HG02981 (cell line): ENCODE data around the gene EIF1.
"Not testable (repeated sequence)": the region's sequence is repeated elsewhere in the genome, so short reads cannot be mapped to it uniquely, and the experiment has no call there.

Experiments
- ATAC-seq: cut with Tn5 transposase; IDR thresholded peaks from one replicate; pipeline ENCODE4 v1.9.1; 2021; ENCODE audit warnings: mild to moderate bottlenecking, moderate library complexity; ENCODE audit not compliant: unreplicated experiment

EIF1 gene

GRCh38 chr17:41688641-41689496, at the start of gene EIF1:
Gene EIF1, plus strand, starts transcription at chr17:41688885. Its CDS starts 154 bp downstream, at chr17:41689039.
- peak; percentile 78 for ATAC-seq

GRCh38 chr17:41638941-41639340, 49.7 kb upstream of the EIF1 start:
- no peak for ATAC-seq

DNA sequence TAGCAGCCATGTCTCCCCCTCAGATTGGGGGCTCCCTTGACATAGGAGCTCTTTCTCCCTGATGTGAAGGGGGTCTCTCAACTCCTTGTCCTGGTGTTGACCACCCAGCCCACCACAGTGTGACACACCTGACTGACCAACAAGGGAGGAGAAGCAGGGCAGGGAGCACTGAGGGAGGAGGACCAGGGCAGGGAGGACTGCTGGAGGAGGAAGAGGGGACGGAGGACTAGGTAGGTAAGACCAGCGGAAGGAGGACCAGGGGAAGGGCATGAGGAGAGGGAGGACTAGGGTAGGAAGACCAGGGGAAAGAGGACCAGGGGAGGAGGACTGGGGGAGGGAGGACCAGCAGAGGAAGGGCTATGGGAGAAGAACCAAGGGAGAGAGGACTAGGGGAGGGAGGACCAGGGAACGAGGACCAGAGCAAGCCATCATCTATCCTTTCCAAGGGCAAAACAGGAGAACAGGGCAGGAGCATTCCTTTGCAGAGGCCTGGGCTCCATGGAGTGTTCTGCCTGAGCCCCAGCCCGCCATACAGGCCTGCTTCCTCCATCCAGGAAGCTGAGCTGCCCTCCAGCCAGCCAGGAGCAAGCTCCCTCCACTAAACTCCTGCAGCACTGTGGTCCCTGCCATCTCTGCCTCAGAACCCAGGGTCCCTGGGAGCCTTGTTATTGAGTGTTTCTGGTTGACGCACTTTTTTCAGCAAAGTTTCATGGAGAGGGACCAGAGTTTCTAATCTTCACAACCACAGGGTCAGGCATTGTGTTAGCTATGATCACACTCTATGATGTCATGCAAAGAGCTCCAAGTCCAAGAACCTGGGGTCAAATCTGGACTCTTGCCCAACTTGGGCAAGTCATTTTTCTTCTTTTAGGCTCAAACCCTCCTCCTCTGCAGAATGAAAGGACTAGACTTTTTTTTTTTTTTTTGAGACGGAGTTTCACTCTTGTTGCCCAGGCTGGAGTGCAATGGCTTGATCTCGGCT, 48.9 kb upstream of the EIF1 start:
- no peak for ATAC-seq

GRCh38 chr17:41640596-41640995, 48.1 kb upstream of the EIF1 start:
- not testable (repeated sequence) for ATAC-seq

DNA sequence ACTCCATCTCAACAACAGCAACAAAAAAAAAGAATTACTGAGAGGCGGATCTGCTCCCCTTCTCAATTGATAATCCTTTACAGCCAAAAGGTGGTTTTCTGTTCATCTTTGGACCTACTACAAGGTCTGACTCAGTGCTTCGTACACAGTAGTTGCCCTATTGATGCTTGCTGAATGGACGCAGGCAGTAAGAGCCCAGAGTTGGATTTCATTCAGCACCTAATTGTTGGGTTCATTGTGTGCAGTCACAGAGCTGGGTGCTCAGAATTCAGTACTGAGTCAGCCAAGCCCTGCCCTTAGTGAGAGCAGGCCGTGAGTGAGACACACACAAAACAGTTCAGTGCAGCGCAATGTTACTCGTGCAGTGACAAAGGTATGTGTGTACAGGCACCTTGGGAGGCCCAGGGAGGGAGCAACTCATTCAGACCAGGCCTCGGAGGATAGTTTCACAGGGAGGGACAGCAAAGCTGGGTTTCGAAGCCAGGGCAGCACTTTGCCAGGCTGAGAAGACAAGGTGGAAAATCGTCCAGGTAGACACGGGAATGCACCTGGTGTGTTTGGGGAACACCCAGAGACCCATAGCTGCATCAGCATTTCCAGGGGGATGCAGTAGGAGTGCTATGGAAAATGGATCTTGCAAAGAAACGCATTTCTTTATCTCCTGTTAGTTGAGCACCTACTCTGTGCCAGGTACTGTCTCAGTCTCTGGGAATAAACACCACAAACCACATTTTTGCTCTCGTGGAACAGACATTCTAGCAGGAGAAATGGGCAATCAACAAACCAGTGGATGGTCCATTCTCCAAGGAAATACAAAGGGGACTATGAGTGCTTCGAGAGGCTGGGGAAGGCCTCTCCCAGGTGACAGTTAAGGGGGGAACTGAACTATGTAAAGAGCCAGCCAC, 46.2 kb upstream of the EIF1 start:
- no peak for ATAC-seq

DNA sequence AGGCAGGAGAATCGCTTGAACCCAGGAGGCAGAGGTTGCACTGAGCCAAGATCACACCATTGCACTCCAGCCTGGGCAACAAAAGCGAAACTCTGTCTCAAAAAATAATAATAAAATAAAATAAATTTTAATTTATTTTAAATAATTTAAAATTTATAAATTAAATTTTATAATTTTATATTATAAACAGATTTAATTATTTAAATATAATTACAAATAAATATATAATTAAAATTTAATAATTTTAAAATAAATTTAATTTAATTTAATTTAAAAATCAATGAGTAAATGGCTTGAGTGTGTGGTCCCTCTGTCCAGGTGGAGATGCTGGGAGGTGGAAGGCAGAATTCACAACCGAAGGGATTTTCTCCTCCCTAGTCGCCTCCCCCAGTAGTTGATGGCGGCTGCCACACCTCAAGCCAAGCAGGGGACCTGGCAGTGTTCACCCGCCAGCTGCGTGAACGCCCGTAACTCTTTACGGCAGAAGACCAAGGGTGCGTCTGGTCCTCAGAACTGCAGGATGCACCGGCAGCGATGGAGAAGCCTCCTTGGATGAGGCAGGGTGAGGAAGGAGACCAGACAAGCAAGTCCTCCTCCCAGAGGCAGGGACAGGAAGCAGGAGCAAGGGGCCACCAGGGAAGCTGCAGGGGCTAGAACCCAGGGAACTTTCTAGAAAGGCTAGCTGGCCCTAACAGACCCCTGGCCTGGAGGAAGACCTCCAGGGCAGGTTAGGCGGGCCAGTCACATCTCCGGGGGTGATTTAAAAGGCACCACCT, 41.5 kb upstream of the EIF1 start:
- ATAC-seq, result no peak

GRCh38 chr17:41647940-41648410, 40.7 kb upstream of the EIF1 start:
- ATAC-seq, result no peak

DNA sequence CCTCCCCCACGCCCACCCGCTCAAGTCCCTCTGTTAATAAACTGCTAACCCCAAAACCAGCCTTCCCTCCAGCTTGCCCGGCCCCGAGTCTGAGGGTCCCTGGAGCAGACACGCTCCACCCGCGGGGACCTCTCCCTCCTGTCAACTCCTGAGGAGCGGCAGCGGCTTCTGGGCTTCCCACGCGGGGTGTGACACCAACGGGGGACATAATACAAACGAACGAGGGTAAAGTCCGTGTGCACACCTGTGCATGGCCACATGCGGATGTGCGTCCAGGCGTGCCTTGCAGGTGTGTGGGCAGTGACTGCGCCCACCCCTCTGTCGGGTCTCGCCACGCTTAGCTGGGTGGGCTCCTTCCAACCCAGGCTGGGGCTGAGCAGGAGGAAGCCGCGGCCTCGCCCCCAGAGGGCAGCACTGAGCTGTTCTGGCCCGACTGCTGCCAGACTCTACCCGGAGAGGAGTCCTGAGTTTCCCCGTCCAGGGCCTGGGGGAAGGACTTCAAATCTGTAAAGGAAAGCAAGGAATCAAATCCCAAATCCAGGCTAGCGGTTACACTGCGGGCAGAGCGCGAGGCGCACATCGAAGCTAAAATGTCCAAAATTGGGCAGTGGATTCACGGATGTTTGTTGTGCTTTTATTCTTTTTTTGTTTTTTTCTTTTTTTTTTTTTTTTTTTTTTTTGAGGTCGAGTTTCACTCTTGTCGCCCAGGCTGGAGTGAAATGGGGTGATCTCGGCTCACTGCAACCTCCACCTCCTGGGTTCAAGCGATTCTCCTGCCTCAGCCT, 40.1 kb upstream of the EIF1 start:
- no peak for ATAC-seq

GRCh38 chr17:41649923-41650519, 38.7 kb upstream of the EIF1 start:
- ATAC-seq, result no peak

- no peak for ATAC-seq
Observed at GRCh38 chr17:41650794-41651624, 37.7 kb upstream of the EIF1 start.

DNA sequence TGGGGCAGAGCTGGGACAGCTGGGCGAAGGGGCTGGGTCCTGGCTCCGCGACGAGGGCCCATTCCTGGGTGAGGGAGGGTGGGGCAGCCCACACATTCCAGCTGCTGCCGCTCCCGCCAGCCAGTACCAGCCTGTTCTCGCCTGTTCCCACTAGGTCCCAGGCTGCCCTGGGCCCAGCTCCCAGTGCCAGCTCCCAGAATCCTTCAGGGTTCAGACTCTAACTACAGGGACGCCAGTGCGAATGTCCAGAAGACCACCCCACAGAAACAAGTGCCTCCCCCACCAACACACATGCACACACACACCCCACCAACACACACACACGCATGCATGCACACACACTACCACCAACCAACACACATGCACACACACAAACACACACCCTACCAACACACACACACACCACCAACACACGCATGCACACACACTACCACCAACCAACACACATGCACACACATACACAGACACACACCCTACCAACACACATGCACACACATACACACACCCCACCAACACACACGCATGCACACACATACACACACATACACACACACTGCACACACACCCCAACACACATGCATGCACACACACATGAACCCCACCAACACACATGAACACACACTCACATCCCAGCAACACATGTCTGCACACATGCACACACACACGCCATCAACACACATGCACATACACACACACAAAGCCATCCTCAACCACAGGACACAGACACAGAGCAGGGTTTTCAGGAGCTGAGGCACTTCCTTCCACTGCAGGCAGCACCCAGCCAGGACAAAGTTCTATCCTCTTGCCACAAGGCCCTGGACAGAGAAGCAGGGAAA, 36.8 kb upstream of the EIF1 start:
- ATAC-seq, result no peak

DNA sequence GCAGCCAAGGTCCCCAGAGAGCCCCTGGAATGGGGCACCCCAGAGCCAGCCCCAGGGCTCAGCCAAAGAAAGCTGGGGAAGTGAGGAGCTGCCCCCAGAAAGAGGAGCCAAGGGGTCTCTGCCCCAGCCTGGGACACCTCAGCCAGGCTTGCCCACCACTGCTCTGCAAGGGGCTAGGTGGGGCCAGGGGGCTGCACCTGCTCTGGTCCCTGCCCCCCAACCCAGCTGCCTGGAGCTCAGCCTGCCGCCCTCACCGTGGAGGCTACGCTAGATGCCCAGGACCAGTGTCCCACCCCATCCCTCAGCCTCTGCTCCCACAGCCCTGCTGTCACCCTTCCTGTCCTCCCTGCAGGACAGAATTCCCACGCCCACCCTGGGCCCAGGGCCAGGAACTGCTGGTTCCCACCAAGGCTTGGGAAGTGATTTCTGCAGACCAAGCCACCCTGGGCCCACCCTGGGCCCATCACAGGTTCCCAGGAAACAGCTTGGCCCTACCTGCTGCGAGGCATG, 36.2 kb upstream of the EIF1 start:
- no peak for ATAC-seq

DNA sequence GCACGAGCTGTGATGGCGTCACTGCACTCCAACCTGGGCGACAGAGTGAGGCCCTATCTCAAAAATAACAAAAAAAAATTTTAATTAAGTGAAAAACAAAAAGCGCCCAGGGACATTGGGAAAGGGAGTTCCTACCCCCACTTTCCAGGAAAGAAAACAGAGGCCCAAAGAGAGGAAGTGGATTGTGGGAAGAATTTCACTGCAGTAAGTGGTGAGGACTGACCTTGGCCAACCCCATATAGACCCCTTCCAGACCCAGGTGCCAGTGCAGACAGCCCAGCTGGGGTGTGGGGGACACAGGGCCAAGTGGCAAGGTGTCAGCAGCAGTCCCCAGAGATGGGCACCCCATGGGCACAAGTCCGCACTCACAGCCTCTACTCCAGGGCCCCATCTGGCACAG, 35.3 kb upstream of the EIF1 start:
- no peak for ATAC-seq

DNA sequence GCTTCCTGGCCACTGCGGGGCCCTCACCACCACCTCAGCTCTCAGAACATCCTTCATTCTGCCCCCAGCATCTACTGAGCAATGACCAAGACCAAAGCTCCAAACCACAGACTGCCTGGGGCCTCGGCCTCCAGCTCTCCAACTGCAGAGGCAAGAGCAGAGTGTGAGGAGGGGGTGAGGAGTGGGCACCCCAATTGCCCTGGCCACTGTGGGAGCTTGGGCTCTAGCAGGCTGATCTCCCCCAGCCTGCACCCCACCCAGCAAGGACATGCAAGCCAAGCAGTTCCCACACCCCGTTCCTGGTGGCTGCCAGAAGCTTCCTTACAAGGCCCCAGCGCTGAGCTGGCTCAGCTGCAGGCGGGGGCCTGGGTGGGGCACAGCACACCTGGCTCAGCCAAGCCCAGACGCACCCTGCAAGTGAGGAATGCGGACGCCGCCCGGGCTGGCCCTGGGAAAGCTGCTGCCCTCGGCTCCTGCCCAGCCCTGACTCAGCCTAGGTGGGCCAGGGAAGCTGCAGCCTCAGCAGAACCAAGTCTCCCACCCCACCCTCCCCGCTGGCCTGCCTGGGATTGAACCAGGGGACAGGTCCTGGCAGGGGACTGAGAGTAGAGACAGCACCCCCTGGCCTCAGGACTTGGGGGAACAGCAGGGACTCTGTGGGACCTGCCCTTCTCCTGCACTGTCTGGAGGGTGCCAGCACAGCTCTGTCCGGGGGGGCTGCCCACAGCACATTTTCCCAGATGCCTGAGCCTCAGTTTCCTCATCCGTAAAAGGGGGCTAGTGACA, 34.6 kb upstream of the EIF1 start:
- no peak for ATAC-seq

DNA sequence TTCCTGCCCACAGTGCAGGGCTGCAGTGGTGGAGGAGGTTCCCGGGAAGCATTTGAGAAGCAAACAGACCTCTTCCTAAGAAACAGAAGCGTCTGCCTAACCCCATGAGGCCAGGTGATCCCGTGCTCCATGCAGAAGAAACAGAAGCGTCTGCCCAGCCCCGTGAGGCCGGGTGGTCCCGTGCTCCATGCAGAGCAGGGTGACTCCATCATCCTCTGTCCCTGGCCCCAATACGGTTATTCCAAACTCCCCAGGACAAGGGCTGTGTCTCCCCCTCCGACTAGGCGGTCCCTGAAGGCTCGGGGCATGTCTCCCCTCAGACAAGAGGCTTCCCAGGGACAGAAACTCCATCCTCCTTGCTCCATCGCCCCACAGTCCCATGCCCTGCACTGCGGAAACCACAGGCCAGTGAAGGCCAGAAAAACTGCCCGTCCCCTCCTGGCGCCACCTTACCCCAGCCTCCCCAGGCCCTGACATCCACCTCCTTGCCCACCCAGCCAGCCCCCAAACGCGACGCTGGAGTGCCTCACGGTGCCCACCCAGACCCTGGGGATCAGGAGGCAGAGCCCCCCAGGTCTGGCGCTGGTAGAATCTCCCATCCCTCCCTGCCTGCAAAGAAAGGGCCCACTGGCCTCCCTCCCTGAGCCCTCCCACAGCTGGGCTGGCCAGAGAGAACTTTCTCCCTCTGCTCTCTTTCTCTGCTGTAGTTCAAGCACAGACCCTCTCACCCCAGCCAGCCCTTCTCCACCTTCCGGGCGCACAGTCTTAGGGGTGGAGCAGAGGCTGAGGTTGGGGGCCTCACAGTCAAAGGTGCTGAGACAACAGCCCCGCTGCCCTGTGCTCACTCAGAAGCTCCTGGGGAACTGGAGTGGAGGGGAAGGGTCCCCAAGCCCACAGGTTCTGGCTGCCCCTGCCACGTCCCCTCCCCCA, 33.7 kb upstream of the EIF1 start:
- no peak for ATAC-seq
